ENCODE data around the gene REEP1.
"Not testable (repeated sequence)": the region's sequence is repeated elsewhere in the genome, so short reads cannot be mapped to it uniquely, and the experiment has no call there.

The REEP1 gene

DNA sequence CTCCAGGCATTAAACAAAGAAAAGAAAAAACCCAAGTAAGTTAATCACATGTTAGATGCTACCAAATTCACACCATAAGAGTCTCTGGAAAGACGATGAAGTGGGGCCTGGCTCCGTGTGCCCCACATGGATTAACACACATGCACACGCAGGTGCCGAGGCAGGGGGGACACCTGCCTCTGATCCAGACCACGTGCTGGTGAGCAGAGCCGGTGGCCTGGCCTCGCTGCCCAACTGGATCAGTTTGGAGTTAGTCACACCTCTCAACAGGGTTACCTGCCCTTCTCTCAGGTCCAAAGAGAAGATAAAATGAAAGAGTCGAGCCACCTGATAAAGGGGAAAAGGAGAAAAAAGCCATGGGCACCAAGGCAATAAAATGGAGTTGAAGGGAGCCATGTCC lies 97.7 kb downstream of the REEP1 start:
- no peak for DNase-seq

DNA sequence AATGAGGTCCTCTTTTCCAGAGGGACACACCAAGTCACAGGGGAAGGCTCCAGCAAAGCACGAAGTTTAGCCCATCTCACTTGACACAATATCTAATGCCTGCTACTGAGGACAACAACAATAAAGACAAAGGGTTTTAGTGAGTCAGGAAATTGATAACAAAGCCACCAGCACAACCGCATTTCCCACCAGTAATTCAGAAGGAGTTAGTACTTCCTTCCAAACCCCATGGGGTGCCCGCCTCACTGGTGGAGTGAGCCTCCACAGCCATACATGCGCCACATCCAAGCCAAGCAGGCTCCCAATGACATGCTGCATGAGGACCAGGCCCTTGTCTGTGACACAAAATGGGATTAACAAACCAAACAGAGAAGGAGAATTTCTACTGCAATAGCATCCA lies 98.1 kb downstream of the REEP1 start:
- DNase-seq: no peak

DNA sequence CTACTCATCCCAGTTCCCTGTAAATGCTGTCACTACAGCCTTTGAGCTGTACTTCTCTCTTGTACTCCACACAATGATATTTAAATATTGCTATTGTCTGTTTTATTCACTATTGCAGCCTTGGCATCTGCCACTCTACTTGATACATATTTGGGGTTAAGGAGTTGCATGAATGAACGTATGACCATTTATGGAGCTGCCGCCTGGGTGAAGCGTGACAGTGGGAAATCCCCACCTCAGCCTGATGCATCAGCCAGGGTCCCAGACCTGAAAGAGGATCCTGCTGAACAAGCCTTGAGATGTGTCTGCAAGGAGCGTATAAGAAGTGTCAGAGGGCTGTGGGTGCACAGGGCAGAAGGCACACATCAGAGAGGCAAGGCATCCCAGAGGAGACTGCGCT lies 99.1 kb downstream of the REEP1 start:
- no peak for DNase-seq

- no peak for DNase-seq
Observed at GRCh38 chr2:86237172-86237571, 100.3 kb downstream of the REEP1 start.

DNA sequence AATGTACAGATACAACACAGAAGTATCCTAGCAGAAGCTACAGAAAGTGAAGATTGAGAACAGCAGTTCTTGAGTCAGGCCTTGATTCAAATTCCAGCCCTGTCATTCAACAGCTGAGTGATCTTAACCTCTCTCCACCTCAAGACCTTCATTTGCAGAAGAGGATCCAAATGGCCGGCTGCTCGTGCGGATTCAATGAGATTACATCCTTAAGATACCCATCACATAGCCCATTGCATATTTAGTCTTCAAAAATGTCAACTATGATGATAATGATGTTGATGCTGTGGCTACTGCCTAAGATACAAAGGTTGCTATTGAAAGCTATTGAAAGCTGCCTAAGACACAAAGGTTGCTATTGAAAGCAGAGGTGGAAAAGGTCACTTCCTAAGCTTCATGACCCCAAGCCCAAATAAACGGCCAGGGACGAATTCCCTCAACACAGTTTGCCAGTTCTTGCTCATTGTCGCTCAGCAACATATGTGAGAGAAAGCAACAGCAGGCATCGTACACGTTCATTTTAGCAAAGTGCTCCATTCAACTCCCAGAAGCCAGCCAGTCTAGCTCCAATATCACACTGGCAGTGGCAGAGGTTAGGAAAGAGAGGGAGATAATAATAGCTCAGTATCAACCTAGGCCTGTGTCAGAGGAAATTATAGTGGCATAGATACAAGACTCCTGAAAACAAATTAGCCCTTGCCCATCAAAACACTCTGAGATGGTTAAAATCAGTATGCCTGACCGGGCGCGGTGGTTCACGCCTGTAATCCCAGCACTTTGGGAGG lies 102.0 kb downstream of the REEP1 start:
- DNase-seq: no peak

GRCh38 chr2:86234563-86235131 lies 102.8 kb downstream of the REEP1 start:
- no peak for DNase-seq

- no peak for DNase-seq
Observed at GRCh38 chr2:86233436-86233835, 104.0 kb downstream of the REEP1 start.

- no peak for DNase-seq
Observed at GRCh38 chr2:86232910-86233309, 104.5 kb downstream of the REEP1 start.

- no peak for DNase-seq
Observed at GRCh38 chr2:86232373-86232784, 105.0 kb downstream of the REEP1 start.

DNA sequence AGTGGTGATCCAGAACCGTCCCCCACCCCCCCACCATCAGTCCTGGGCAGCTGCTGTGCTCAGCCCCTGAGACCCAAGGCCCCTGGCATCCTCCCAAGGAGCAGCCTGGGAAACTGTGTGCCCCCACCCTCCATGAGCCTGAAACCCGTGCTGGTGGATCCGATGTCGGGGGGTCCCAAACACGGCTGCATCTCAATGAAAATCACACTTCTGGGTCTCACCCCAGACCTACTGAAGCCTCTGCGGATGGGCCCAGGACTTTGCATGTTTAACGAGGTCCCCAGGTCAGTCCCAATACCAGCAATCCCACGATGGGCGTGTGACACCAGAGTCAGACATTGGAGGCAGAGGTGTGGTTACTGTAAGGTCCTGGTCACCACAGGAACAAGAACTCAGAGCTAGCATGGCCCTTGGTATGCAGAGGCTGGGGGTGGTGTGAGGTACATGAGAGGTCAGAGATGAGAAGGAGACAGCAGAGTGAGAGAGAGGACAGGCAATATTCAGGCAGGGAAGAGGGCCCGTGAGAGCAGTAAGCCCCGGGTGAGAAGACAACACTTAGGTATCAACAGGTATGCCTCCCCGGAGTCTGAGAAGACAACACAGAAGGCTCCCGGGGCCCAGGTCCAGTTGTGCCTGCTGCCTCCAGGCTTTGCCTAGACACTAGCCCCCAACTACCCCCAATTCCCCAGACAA lies 105.6 kb downstream of the REEP1 start:
- DNase-seq: no peak

- DNase-seq: no peak
Observed at GRCh38 chr2:86230961-86231360, 106.5 kb downstream of the REEP1 start.

DNA sequence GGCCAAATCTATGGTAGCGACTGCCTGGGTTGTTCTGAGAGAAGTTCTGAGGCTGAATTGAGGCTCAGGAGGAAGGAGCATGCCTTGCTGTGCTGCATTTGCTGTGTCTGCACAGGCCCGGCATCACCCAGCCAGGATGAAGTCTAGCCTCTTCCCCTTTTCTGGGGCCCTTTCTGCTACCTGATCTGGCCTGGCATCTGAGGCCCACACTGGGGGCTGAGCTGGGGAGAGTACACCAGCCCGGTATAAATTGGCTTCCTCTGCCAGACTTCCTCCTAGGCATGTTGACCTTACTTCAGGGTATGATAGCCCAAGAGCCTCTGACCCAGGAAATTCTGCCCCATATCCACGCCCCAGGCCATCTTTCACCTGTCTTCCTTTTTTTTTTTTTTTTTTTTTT lies 108.2 kb downstream of the REEP1 start:
- no peak for DNase-seq

DNA sequence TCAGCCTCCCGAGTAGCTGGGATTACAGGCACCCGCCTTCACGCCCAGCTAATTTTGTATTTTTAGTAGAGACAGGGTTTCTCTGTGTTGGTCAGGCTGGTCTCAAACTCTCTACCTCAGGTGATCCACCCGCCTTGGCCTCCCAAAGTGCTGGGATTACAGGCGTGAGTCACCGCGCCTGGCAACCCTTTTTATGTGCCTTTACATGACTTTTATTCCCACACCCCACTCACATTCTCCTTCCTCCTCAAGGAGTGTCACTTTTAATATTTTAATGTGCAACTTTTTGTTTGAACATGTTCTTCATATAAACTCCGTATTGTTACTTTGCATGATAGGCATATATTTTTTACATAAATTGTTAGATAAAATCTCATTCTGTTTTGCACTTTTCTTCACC lies 108.9 kb downstream of the REEP1 start:
- not testable (repeated sequence) for DNase-seq

GRCh38 chr2:86227685-86228084 lies 109.7 kb downstream of the REEP1 start:
- no peak for DNase-seq

GRCh38 chr2:86226636-86227520 lies 110.5 kb downstream of the REEP1 start:
- no peak for DNase-seq

GRCh38 chr2:86226070-86226469 lies 111.4 kb downstream of the REEP1 start:
- no peak for DNase-seq

- DNase-seq: peak; percentile 65
Observed at GRCh38 chr2:86225581-86225980, 111.8 kb downstream of the REEP1 start.

DNA sequence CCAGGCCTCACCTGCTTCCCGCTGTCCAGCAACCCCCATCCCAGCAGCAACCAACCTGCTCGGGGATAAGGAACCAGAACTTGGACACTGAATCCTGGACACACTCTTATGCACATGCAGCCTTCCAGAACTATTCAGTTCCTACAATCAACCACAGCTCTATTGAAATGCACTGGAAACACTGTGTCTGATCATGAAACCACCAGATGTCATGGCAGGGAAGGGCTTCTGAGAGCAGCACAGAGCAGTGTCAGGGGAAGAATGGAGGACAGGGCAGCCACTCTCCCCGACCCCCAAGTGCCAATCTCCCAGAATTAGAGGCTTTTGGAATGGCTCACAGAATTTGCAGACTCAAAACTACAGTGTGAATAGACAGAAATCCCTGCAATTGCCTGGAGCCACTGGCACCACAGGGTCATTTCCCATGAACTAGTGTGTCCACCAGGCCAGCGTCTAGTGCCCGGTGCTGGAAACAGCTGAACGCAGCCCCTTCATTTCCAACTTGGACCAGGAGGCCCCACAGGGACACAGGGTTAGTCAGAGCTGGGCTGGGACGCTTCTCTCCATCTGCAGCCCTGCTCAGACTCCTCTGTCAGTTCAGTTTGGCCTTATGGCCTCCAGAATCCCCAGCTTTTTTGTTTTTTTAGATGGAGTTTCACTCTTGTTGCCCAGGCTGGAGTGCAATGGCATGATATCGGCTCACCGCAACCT lies 112.6 kb downstream of the REEP1 start:
- no peak for DNase-seq

DNA sequence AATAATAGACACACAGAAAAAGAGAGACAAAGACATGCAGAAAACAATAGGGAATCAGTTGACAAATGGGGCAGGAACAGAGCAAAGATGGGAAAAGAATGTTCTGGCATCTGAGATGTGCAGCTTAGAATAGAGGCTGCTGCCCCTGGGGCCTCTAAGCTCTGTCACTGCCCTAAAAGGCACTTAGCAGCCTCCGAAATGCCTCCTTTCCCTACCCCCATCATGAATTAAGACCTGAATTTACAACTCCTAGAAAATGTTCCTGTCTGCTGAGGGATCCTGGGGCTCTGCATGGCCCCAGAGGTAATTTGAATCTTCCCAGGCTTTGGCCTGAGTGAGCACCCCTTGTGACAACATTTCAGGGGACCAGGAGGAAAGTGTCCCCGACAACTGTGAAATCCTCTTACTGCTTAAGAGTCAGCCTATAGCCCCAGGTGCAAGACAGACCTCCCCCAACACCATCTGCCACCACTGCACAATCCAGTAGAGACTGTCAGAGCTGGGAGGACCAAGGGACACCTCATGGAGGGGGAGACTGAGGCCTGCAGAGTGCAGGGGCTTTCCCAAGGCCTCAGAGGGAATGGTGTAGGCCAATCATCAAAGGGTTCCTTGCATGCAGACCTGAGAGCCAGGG lies 113.4 kb downstream of the REEP1 start:
- DNase-seq: no peak

GRCh38 chr2:86223140-86223926 lies 114.1 kb downstream of the REEP1 start:
- peak; percentile 83 for DNase-seq

GRCh38 chr2:86221066-86221684 lies 116.3 kb downstream of the REEP1 start:
- peak; percentile 54 for DNase-seq

All from femur (tissue), 1 donor.